H9 (cell line): ENCODE results near the gene INMT. TPM values are rescaled to one million over a fixed set of nuclear protein-coding genes. Genes with fewer than 3 reads are reported as not detected.

ENCODE experiments used
- DNase-seq: peaks from one replicate; pipeline ENCODE4 v3.0.0-alpha.2; 2017
- H2AFZ ChIP-seq: one replicate; pipeline ENCODE4 v1.6.1; 2013; ENCODE audit warnings: mild to moderate bottlenecking, low read length, control low read depth, moderate library complexity
- H2AK5ac ChIP-seq: 2 replicates; pipeline ENCODE4 v1.6.1; 2013; ENCODE audit warnings: low read length, control low read depth, mixed read lengths; ENCODE audit not compliant: insufficient read length
- H2BK120ac ChIP-seq: one replicate; pipeline ENCODE4 v1.6.1; 2013; ENCODE audit warnings: low read depth, mild to moderate bottlenecking, low read length, control low read depth, inconsistent platforms; ENCODE audit not compliant: poor library complexity, severe bottlenecking
- H2BK12ac ChIP-seq: 2 replicates; pipeline ENCODE4 v1.6.1; 2013; ENCODE audit warnings: low read length, control low read depth, mixed read lengths, low read depth; ENCODE audit not compliant: insufficient read length
- H2BK15ac ChIP-seq: 2 replicates; pipeline ENCODE4 v1.6.1; 2013; ENCODE audit warnings: low read depth, low read length, control low read depth
- H2BK20ac ChIP-seq: one replicate; pipeline ENCODE4 v1.6.1; 2013; ENCODE audit warnings: low read depth, mild to moderate bottlenecking, low read length, control low read depth, inconsistent platforms; ENCODE audit not compliant: poor library complexity, severe bottlenecking
- H2BK5ac ChIP-seq: 2 replicates; pipeline ENCODE4 v1.6.1; 2013; ENCODE audit warnings: low read length, control low read depth, mixed read lengths; ENCODE audit not compliant: insufficient read length
- H3K14ac ChIP-seq: 2 replicates; pipeline ENCODE4 v1.6.1; 2013; ENCODE audit warnings: low read length, control low read depth; ENCODE audit not compliant: insufficient read depth
- H3K18ac ChIP-seq: 2 replicates; pipeline ENCODE4 v1.6.1; 2013; ENCODE audit warnings: low read depth, mild to moderate bottlenecking, mixed read lengths, low read length, control low read depth; ENCODE audit not compliant: insufficient read length
- H3K23ac ChIP-seq: 2 replicates; pipeline ENCODE4 v1.6.1; 2013; ENCODE audit warnings: low read length, control low read depth, mixed read lengths, low read depth; ENCODE audit not compliant: insufficient read length
- H3K23me2 ChIP-seq: 2 replicates; pipeline ENCODE4 v1.6.1; 2013; ENCODE audit warnings: low read depth, mild to moderate bottlenecking, mixed read lengths, low read length, control low read depth; ENCODE audit not compliant: insufficient read length, poor library complexity, severe bottlenecking
- H3K27ac ChIP-seq: 2 replicates; pipeline ENCODE4 v1.5.1; 2013; ENCODE audit warnings: low read length, control low read depth, mixed read lengths, low read depth; ENCODE audit not compliant: insufficient read length
- H3K27me3 ChIP-seq: 2 replicates; pipeline ENCODE4 v1.6.1; 2013; ENCODE audit warnings: low read length, control low read depth, inconsistent platforms; ENCODE audit not compliant: insufficient read depth
- H3K4ac ChIP-seq: 2 replicates; pipeline ENCODE4 v1.6.1; 2013; ENCODE audit warnings: low read depth, mild to moderate bottlenecking, control low read depth, inconsistent platforms, low read length, moderate library complexity
- H3K4me1 ChIP-seq: 2 replicates; pipeline ENCODE4 v1.6.1; 2013; ENCODE audit warnings: low read length, control low read depth, inconsistent platforms; ENCODE audit not compliant: insufficient read depth
- H3K4me2 ChIP-seq: 2 replicates; pipeline ENCODE4 v1.6.1; 2013; ENCODE audit warnings: low read length, control low read depth, mixed read lengths; ENCODE audit not compliant: insufficient read length, insufficient read depth
- H3K56ac ChIP-seq: 2 replicates; pipeline ENCODE4 v1.6.1; 2013; ENCODE audit warnings: low read depth, mild to moderate bottlenecking, mixed read lengths, low read length, control low read depth; ENCODE audit not compliant: insufficient read length
- H3K79me1 ChIP-seq: 2 replicates; pipeline ENCODE4 v1.6.1; 2013; ENCODE audit warnings: low read depth, mild to moderate bottlenecking, moderate library complexity, low read length, control low read depth, inconsistent platforms; ENCODE audit not compliant: insufficient read depth, poor library complexity, severe bottlenecking
- H3K79me2 ChIP-seq: 2 replicates; pipeline ENCODE4 v1.6.1; 2013; ENCODE audit warnings: low read length, control low read depth, inconsistent platforms; ENCODE audit not compliant: insufficient read depth
- H3K9ac ChIP-seq: 2 replicates; pipeline ENCODE4 v1.6.1; 2013; ENCODE audit warnings: low read length, control low read depth, mixed read lengths; ENCODE audit not compliant: insufficient read length; ENCODE audit errors: extremely low read depth
- H3K9me3 ChIP-seq: one replicate; pipeline ENCODE4 v1.6.1; 2013; ENCODE audit warnings: low read depth, low read length, inconsistent platforms; ENCODE audit not compliant: control insufficient read depth
- H3T11ph ChIP-seq: one replicate; pipeline ENCODE4 v1.6.1; 2013; ENCODE audit warnings: mild to moderate bottlenecking, low read length, control low read depth, inconsistent platforms
- H4K20me1 ChIP-seq: one replicate; pipeline ENCODE4 v1.6.1; 2013; ENCODE audit not compliant: control insufficient read depth, insufficient read length, insufficient read depth
- H4K5ac ChIP-seq: 2 replicates; pipeline ENCODE4 v1.6.1; 2013; ENCODE audit warnings: low read depth, mild to moderate bottlenecking, mixed read lengths, low read length, control low read depth; ENCODE audit not compliant: insufficient read length
- H4K8ac ChIP-seq: replicated peaks from 2 replicates; pipeline ENCODE4 v1.6.1; 2013; ENCODE audit warnings: low read length, control low read depth, mixed read lengths, low read depth; ENCODE audit not compliant: insufficient read length
- H4K91ac ChIP-seq: 2 replicates; pipeline ENCODE4 v1.6.1; 2013; ENCODE audit warnings: low read depth, mild to moderate bottlenecking, moderate library complexity, mixed read lengths, low read length, control low read depth; ENCODE audit not compliant: insufficient read length
- H3K27ac Mint-ChIP-seq, 3 experiments: 2 replicates in 2 of 3; 3 replicates in 1 of 3; pipeline ENCODE4 v1.8.0; 2020 to 2021; ENCODE audit warnings: mixed read lengths in 3 of 3, mild to moderate bottlenecking in 1 of 3, moderate library complexity in 1 of 3
- H3K27me3 Mint-ChIP-seq: 2 replicates; pipeline ENCODE4 v1.8.0; 2021; ENCODE audit warnings: low read depth, mild to moderate bottlenecking, moderate library complexity, mixed read lengths
- H3K36me3 Mint-ChIP-seq, 3 experiments: 2 replicates in 2 of 3; 3 replicates in 1 of 3; pipeline ENCODE4 v1.8.0; 2020 to 2021; ENCODE audit warnings: low read depth in 3 of 3, mixed read lengths in 3 of 3; ENCODE audit not compliant: insufficient read depth in 1 of 3
- H3K4me1 Mint-ChIP-seq, 2 experiments: 2 replicates each; pipeline ENCODE4 v1.8.0; 2020; ENCODE audit warnings: mixed read lengths in 2 of 2
- H3K4me3 Mint-ChIP-seq, 2 experiments: 2 replicates in 1 of 2; 3 replicates in 1 of 2; pipeline ENCODE4 v1.8.0; 2020 to 2021; ENCODE audit warnings: mild to moderate bottlenecking in 2 of 2, mixed read lengths in 2 of 2, moderate library complexity in 1 of 2
- H3K9me3 Mint-ChIP-seq, 2 experiments: 2 replicates in 1 of 2; 3 replicates in 1 of 2; pipeline ENCODE4 v1.8.0; 2020; ENCODE audit warnings: mild to moderate bottlenecking in 2 of 2, mixed read lengths in 2 of 2, moderate library complexity in 1 of 2
- WGBS: extraction: QIAGEN DNeasy Blood & Tissue Kit; methylation state at CpG from one replicate; pipeline ENCODE4 v1.1.7; 2013; ENCODE audit warnings: missing lambda C conversion rate, low lambda C conversion rate, mixed read lengths; ENCODE audit not compliant: insufficient read length; ENCODE audit errors: extremely low coverage; 5-methylcytosine and 5-hydroxymethylcytosine counted together
- total RNA-seq: library from RNA; stranded (reverse); gene quantifications from 2 replicates; pipeline ENCODE4 v1.2.1, GENCODE V29; 2021
- TF ChIP-seq, protein P1 (sequence below): fragments of 200-600 bp; sonication (generic); conservative IDR thresholded peaks from 3 replicates; pipeline ENCODE4 v1.8.0; 2021; ENCODE audit warnings: antibody characterized with exemption, mild to moderate bottlenecking

The INMT gene
- total RNA-seq, 1 experiment from 2014 or later: 0.70 TPM

DNA sequence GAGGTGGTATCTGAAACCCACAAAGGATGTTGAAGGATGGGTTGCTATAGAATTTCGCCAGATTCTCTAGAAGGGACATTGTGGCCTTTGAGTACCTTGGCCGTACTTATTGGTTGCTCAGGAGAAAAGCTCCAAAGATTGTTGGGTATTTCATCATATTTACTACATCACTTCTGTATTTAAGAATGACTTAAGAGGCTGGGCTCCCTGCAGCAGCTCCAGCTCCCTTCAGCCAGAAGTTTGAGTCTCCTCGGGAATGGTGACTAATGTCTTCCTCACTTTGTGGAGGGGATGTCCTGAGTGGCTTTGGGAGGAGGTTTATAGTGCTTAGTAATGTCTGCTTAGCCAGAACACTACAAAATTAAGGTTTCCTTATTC, 37.4 kb downstream of the INMT start:
- no peak overlapping the region for H3K27ac Mint-ChIP-seq
- no peaks in the 10 kb centered on the region for H3K79me2 ChIP-seq
- H2BK20ac ChIP-seq: no peak overlapping the region
- H2BK12ac ChIP-seq: no peak overlapping the region
- no peaks in the 10 kb centered on the region for H4K20me1 ChIP-seq
- no peak overlapping the region for H2BK120ac ChIP-seq
- no peak overlapping the region for H3K9ac ChIP-seq
- no CpG with 5 or more reads among the region's 3 CpGs for WGBS
- no peak overlapping the region for H3K14ac ChIP-seq
- H3K4me3 Mint-ChIP-seq: no peak overlapping the region
- no peak overlapping the region for H2AFZ ChIP-seq
- H4K91ac ChIP-seq: no peak overlapping the region
- H2AK5ac ChIP-seq: no peak overlapping the region
- no peak overlapping the region for H2BK15ac ChIP-seq
- H3K9me3 ChIP-seq: no peaks in the 10 kb centered on the region
- H3T11ph ChIP-seq: no peak overlapping the region
- H3K23ac ChIP-seq: no peak overlapping the region
- H3K36me3 Mint-ChIP-seq: peaks cover 3 to 4% (median 4%) of the 10 kb centered on the region in 3 experiments; a peak in 4 of 7 replicates
- peaks cover 4 to 9% of the 10 kb centered on the region in 2 experiments for H3K4me1 Mint-ChIP-seq
- no peak overlapping the region for H3K4me2 ChIP-seq
- no peak overlapping the region for H3K18ac ChIP-seq
- H3K27me3 Mint-ChIP-seq: no peaks in the 10 kb centered on the region
- no peak overlapping the region for H2BK5ac ChIP-seq
- TF ChIP-seq, protein P1, sequence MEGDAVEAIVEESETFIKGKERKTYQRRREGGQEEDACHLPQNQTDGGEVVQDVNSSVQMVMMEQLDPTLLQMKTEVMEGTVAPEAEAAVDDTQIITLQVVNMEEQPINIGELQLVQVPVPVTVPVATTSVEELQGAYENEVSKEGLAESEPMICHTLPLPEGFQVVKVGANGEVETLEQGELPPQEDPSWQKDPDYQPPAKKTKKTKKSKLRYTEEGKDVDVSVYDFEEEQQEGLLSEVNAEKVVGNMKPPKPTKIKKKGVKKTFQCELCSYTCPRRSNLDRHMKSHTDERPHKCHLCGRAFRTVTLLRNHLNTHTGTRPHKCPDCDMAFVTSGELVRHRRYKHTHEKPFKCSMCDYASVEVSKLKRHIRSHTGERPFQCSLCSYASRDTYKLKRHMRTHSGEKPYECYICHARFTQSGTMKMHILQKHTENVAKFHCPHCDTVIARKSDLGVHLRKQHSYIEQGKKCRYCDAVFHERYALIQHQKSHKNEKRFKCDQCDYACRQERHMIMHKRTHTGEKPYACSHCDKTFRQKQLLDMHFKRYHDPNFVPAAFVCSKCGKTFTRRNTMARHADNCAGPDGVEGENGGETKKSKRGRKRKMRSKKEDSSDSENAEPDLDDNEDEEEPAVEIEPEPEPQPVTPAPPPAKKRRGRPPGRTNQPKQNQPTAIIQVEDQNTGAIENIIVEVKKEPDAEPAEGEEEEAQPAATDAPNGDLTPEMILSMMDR: no peak
- no peaks in the 10 kb centered on the region for H3K4me1 ChIP-seq
- H3K27me3 ChIP-seq: no peaks in the 10 kb centered on the region
- no peak for DNase-seq
- no peak overlapping the region for H3K27ac ChIP-seq
- H3K56ac ChIP-seq: no peak overlapping the region
- no peaks in the 10 kb centered on the region for H3K23me2 ChIP-seq
- no peaks in the 10 kb centered on the region for H3K9me3 Mint-ChIP-seq
- no peak overlapping the region for H4K5ac ChIP-seq
- H3K79me1 ChIP-seq: no peaks in the 10 kb centered on the region
- H3K4ac ChIP-seq: no peak overlapping the region
- no peak overlapping the region for H4K8ac ChIP-seq
